ENCODE results near the gene PCBP1. TPM values are rescaled to one million over a fixed set of nuclear protein-coding genes. Genes with fewer than 3 reads are reported as not detected.
"Not testable (repeated sequence)": the region's sequence is repeated elsewhere in the genome, so short reads cannot be mapped to it uniquely, and the experiment has no call there.

Gene PCBP1
- total RNA-seq, 4 donors from 2014 or later, result 117 to 222 (median 167) TPM

- no peaks in the 10 kb centered on the region for H3K36me3 ChIP-seq
- H3K27ac ChIP-seq, result peak overlapping the region; percentile 87 to 99 (median 92)
- peaks cover 10 to 60% (median 25%) of the 10 kb centered on the region in 3 donors for H3K4me1 ChIP-seq
- TF ChIP-seq POLR2AphosphoS5 (IDR thresholded peaks at IDR 0.05) (peak; percentile 36), POLR2A (IDR thresholded peaks at IDR 0.05) (peak in 1 of 2 donors; percentile 30), EP300 (IDR thresholded peaks at IDR 0.05) (no peak), CTCF (IDR thresholded peaks at IDR 0.05) (peak in 1 of 4 experiments; percentile 7)
- 2 to 6% methylated on average over 6 to 7 of the region's 8 CpGs for WGBS, 2 donors (ENCODE audit: low coverage in 1 of 2)
- H3K27me3 ChIP-seq, result no peaks in the 10 kb centered on the region
- ATAC-seq, result peak; percentile 81
- no peaks in the 10 kb centered on the region for H3K9me3 ChIP-seq
- H3K4me3 ChIP-seq, result peak overlapping the region; percentile 44 to 45
Observed at GRCh38 chr2:70132244-70133126, 45.2 kb downstream of the PCBP1 start.

GRCh38 chr2:70133127-70133452, 45.8 kb downstream of the PCBP1 start:
- H3K4me3 ChIP-seq, result peak overlapping the region; percentile 44 to 45
- H3K27me3 ChIP-seq, result no peaks in the 10 kb centered on the region
- H3K4me1 ChIP-seq, result peaks cover 10 to 60% (median 25%) of the 10 kb centered on the region in 3 donors
- no peaks in the 10 kb centered on the region for H3K36me3 ChIP-seq
- ATAC-seq, result no peak
- H3K9me3 ChIP-seq, result no peaks in the 10 kb centered on the region
- 50 to 57% methylated on average over 1 of the region's 1 CpG for WGBS, 2 donors (ENCODE audit: low coverage in 1 of 2)
- TF ChIP-seq POLR2A (IDR thresholded peaks at IDR 0.05) (no peak), EP300 (IDR thresholded peaks at IDR 0.05) (no peak), CTCF (IDR thresholded peaks at IDR 0.05) (no peak), POLR2AphosphoS5 (IDR thresholded peaks at IDR 0.05) (no peak)
- peak overlapping the region; percentile 87 to 99 (median 92) for H3K27ac ChIP-seq

GRCh38 chr2:70133491-70134322, 46.4 kb downstream of the PCBP1 start:
- H3K27me3 ChIP-seq, result no peaks in the 10 kb centered on the region
- no peak for ATAC-seq
- H3K27ac ChIP-seq, result peak overlapping the region; percentile 87 to 99 (median 92)
- peaks cover 10 to 60% (median 25%) of the 10 kb centered on the region in 3 donors for H3K4me1 ChIP-seq
- no peak for TF ChIP-seq EP300 (IDR thresholded peaks at IDR 0.05)
- TF ChIP-seq POLR2A (IDR thresholded peaks at IDR 0.05), result no peak
- TF ChIP-seq CTCF (IDR thresholded peaks at IDR 0.05), result no peak
- TF ChIP-seq POLR2AphosphoS5 (IDR thresholded peaks at IDR 0.05), result no peak
- H3K36me3 ChIP-seq, result no peaks in the 10 kb centered on the region
- H3K9me3 ChIP-seq, result no peaks in the 10 kb centered on the region
- WGBS, 2 donors (ENCODE audit: low coverage in 1 of 2), result 35 to 66% methylated on average over 7 to 9 of the region's 10 CpGs
- no peak overlapping the region for H3K4me3 ChIP-seq

- H3K4me1 ChIP-seq, result peaks cover 10 to 60% (median 25%) of the 10 kb centered on the region in 3 donors
- 91 to 94% methylated on average over 8 to 10 of the region's 10 CpGs for WGBS, 2 donors (ENCODE audit: low coverage in 1 of 2)
Observed at GRCh38 chr2:70134323-70134983, 47.2 kb downstream of the PCBP1 start.

More at GRCh38 chr2:70134323-70134983, 47.2 kb downstream of the PCBP1 start:
- peak overlapping the region in 3 of 4 donors; percentile 87 to 95 (median 90) for H3K27ac ChIP-seq
- H3K4me3 ChIP-seq, H3K9me3 ChIP-seq, H3K27me3 ChIP-seq, H3K36me3 ChIP-seq, ATAC-seq: not testable (repeated sequence)

Small RNA genes within 50 kb of the gene (small RNA-seq; reads per million reads assigned to genes)
- 0 reads per million in 4 donors for gene RN7SL470P

Other genes with a start within 250 kb of the PCBP1 start
- gene SNRNP27, start 193.5 kb upstream of the PCBP1 start, total RNA-seq, result 10 to 100 TPM; 59.4 to 87.8 (median 75.9) TPM
- gene MXD1, start 172.4 kb upstream of the PCBP1 start, total RNA-seq, result 10 to 100 TPM; 10.5 to 15.6 (median 13.3) TPM
- gene ASPRV1, start 125.8 kb upstream of the PCBP1 start, total RNA-seq, result 1 to 10 TPM; 1.0 to 1.4 (median 1.3) TPM
- 10 to 100 TPM; 17.5 to 32.1 (median 23.2) TPM for gene C2orf42, start 103.5 kb downstream of the PCBP1 start, total RNA-seq
- 100 to 1,000 TPM in 1 of 4 donors, 10 to 100 TPM in 3; 45.1 to 134 (median 78.0) TPM for gene TIA1, start 161.2 kb downstream of the PCBP1 start, total RNA-seq
- 100 to 1,000 TPM in 1 of 4 donors, 10 to 100 TPM in 3; 58.6 to 101 (median 75.3) TPM for gene PCYOX1, start 170.7 kb downstream of the PCBP1 start, total RNA-seq
- gene SNRPG, start 206.3 kb downstream of the PCBP1 start, total RNA-seq, result 100 to 1,000 TPM in 2 of 4 donors, 10 to 100 TPM in 2; 64.4 to 139 (median 96.4) TPM
- gene FAM136A, start 214.6 kb downstream of the PCBP1 start, total RNA-seq, result 10 to 100 TPM; 17.9 to 33.0 (median 27.0) TPM